Fibroblast of skin of back (primary cell): ENCODE results near the gene FKBP2.

Experiments
- DNase-seq: peaks from one replicate; pipeline ENCODE4 v3.0.0-alpha.2; 2013

Gene FKBP2

DNA sequence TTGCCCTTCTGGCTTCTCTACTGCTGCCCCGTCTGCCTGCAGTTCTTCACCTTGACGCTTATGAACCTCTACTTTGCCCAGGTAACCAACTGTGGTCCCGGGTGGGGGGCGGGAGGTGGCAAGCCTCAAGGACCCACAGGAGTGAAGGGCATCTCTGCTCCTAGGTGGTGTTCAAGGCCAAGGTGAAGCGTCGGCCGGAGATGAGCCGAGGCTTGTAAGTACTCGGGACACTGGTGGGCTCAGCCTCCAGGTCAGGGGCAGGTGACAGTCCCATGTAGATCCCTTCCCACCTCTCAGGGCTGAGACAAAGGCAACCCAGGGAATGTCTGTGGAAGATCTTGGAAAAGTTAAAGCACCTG is 45.9 kb downstream of the FKBP2 start:
- DNase-seq: no peak

GRCh38 chr11:64287676-64288352 is 46.9 kb downstream of the FKBP2 start:
- no peak for DNase-seq

DNA sequence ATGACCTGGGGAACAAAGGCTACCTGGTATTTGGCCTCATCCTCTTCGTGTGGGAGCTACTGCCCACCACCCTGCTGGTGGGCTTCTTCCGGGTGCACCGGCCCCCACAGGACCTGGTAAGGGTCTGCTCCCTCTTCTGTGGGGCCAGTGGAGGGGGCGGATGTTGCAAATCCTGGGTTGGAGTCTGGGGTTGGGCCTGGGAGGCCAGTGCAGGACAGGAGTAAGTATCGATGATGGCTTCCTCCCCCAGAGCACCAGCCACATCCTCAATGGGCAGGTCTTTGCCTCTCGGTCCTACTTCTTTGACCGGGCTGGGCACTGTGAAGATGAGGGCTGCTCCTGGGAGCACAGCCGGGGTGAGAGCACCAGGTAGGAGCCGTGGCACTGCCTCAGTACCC is 47.5 kb downstream of the FKBP2 start:
- no peak for DNase-seq

DNA sequence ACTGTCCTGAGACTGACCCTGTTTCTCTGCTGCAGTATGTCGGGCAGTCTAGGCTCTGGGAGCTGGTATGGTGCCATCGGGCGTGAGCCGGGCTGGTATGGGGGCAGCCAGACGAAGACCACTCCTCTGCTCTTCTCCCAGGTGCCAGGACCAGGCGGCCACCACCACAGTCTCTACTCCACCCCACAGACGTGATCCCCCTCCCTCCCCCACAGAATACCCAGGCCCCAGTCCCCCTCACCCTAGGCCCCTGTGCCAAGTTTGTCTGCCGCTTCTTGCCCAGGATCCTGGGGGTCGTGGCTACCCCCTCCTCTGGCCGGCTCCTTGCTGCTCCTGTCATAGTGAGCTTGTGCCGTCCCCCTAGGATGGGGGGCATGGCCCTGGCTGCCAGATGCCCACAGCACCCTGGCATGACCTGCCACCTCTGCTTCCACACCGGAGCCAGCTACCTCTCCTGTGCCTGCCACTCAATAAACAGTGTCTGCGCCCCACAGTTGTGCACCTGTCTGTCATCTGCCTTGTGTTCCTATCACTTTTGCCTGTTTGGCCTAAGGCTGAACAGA is 48.2 kb downstream of the FKBP2 start:
- DNase-seq: no peak

DNA sequence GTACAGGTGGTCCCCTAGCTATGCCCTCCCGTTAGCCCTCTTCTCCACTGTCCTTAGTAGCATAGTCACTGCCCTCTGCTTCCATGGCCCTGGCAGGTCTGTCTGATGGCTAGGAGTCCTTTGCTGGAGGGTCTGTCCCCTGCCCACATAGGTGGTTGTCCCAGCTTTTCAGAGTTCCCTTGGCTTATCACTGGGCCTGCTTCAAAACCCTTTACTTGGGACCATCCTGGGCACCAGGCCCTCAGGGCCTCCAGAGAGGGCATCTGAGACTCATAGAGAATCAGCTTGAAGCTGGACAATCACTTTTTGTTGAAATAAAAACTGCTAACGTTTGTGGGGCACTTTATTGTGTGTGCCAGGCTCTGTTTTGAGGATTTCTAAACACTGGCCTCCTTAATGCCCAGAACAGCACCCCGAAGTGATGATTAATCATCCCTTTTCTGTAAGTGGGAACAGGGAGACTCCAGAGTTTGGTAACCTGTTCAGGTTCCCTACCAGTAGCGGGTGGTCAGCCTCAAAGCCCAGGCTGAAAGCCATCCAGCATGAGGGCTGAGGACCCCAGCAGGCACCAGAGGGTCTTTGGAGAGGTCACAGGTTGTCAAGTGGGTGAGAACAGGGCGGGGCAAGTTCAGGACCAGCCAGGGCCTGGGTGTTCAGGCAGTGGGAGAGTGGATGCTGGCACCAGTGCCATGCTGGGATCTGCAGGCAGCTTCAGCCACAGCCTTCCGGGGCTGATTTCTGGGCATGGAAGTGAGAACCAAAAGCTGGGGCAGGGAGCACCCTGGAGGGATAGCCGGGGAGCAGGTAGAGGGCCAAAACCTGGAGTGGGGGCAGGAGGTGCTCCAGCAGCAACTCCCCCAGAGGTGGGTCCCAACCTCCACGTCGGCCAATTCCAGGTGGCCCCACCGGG is 49.7 kb downstream of the FKBP2 start:
- no peak for DNase-seq

GRCh38 chr11:64291262-64291751 is 50.4 kb downstream of the FKBP2 start, which contains the start of gene KCNK4:
KCNK4 (plus strand) TSS chr11:64291302; CDS start chr11:64293019, 1,717 bp downstream.
- no peak for DNase-seq

- DNase-seq: no peak
Observed at GRCh38 chr11:64291752-64292459, 51.0 kb downstream of the FKBP2 start.

DNA sequence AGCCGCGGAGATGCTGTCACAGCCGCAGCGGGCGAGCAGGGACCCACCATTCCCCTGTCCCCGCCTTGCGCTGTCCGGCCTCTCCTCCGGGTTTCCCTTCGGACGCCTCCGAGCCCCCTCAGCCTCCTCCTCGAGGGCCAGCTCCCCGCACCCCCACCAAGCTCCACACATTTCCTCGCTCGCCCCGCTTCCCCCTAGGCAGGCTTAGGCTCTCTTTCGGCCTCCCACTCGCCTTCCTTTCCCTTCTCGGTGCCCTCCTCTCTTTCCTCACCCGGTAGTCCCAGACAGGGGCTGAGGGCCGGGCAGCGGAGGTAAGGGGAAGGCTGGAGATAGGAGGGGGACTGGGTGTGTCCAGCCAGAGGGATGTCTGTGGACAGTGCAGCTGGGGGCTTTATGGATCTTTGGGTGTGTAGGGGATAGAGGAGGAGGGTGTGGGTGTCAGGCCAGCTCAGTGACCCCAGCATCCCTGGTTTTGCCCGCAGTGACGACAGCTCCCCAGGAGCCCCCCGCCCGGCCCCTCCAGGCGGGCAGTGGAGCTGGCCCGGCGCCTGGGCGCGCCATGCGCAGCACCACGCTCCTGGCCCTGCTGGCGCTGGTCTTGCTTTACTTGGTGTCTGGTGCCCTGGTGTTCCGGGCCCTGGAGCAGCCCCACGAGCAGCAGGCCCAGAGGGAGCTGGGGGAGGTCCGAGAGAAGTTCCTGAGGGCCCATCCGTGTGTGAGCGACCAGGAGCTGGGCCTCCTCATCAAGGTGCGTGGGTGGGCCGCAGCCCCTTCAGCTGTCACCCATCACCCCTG is 51.8 kb downstream of the FKBP2 start:
- DNase-seq: no peak
